SK-N-SH (cell line): ENCODE data around the gene VEGFA. TPM values are rescaled to one million over a fixed set of nuclear protein-coding genes. Genes with fewer than 3 reads are reported as not detected.

ENCODE experiments used
- CTCF ChIA-PET: fragments of 300-600, 350-600 bp; formaldehyde crosslinking; extraction: SDS; loops from one replicate; lab custom pipeline; 2021; lab: Yijun Ruan, JAX
- POLR2A ChIA-PET: fragments of 350-600 bp; sonication (Branson Sonifier 250); formaldehyde crosslinking; extraction: SDS; loops from one replicate; lab custom pipeline; 2020; ENCODE audit warnings: antibody characterized with exemption, inconsistent platforms; lab: Yijun Ruan, JAX
- DNase-seq: peaks from one replicate; pipeline ENCODE4 v3.0.0; 2012
- H2AFZ ChIP-seq: fragments of 200-600 bp; sonication (generic); 2 replicates; pipeline ENCODE4 v1.8.1; 2016; ENCODE audit warnings: antibody characterized with exemption, mild to moderate bottlenecking, low read depth
- H3F3A ChIP-seq: fragments of 200-600 bp; sonication (generic); replicated peaks from 2 replicates; pipeline ENCODE3; 2016; ENCODE audit warnings: antibody characterized with exemption, mild to moderate bottlenecking; ENCODE audit not compliant: insufficient read depth
- H3K27ac ChIP-seq, 2 experiments: fragments of 200-500 bp in 1 of 2; fragments of 200-600 bp in 1 of 2; sonication (Bioruptor generic) in 1 of 2; sonication (generic), shearing (Covaris generic) in 1 of 2; 2 replicates each; pipeline versions ENCODE4 v1.5.1 to v1.6.1; 2014 to 2016; ENCODE audit warnings: low read depth in 2 of 2, inconsistent platforms in 1 of 2, low read length in 1 of 2, mild to moderate bottlenecking in 1 of 2, mixed read lengths in 1 of 2
- H3K27me3 ChIP-seq: fragments of 200-600 bp; sonication (generic), shearing (Covaris generic); 2 replicates; pipeline ENCODE4 v1.6.1; 2016; ENCODE audit warnings: mixed run types; ENCODE audit not compliant: insufficient read depth
- H3K36me3 ChIP-seq, 2 experiments: fragments of 200-500 bp in 1 of 2; fragments of 200-600 bp in 1 of 2; sonication (Bioruptor generic) in 1 of 2; sonication (generic) in 1 of 2; replicated peaks in 1 of 2; 2 replicates each; pipeline versions ENCODE3 to v1.5.1; 2014 to 2016; ENCODE audit warnings: low read length in 1 of 2, mild to moderate bottlenecking in 1 of 2; ENCODE audit not compliant: insufficient read depth in 2 of 2, control insufficient read depth in 1 of 2
- H3K4me1 ChIP-seq, 2 experiments: fragments of 200-500 bp in 1 of 2; fragments of 200-600 bp in 1 of 2; sonication (Bioruptor generic) in 1 of 2; sonication (generic), shearing (Covaris generic) in 1 of 2; 2 replicates each; pipeline versions ENCODE4 v1.5.1 to v1.6.1; 2014 to 2016; ENCODE audit warnings: low read depth in 1 of 2, low read length in 1 of 2, mixed run types in 1 of 2; ENCODE audit not compliant: insufficient read depth in 2 of 2, control insufficient read depth in 1 of 2
- H3K4me2 ChIP-seq: fragments of 200-600 bp; sonication (generic), shearing (Covaris generic); 2 replicates; pipeline ENCODE4 v1.6.1; 2017; ENCODE audit warnings: mixed run types
- H3K4me3 ChIP-seq, 2 experiments: fragments of 200-500 bp in 1 of 2; fragments of 200-600 bp in 1 of 2; sonication (Bioruptor generic) in 1 of 2; sonication (generic), shearing (Covaris generic) in 1 of 2; 2 replicates each; pipeline versions ENCODE4 v1.5.1 to v1.8.1; 2014 to 2016; ENCODE audit warnings: low read depth in 2 of 2, inconsistent platforms in 1 of 2, low read length in 1 of 2, mild to moderate bottlenecking in 1 of 2, mixed read lengths in 1 of 2, moderate library complexity in 1 of 2
- H3K79me2 ChIP-seq: fragments of 200-600 bp; sonication (generic); 2 replicates; pipeline ENCODE4 v1.8.1; 2017; ENCODE audit warnings: mild to moderate bottlenecking; ENCODE audit not compliant: insufficient read depth
- H3K9ac ChIP-seq: fragments of 200-600 bp; sonication (generic); 2 replicates; pipeline ENCODE4 v1.6.1; 2017; ENCODE audit warnings: mixed run types
- H3K9me2 ChIP-seq: fragments of 200-600 bp; sonication (generic); 2 replicates; pipeline ENCODE4 v1.6.1; 2017; ENCODE audit warnings: mixed run types
- H3K9me3 ChIP-seq: fragments of 200-600 bp; sonication (generic); 2 replicates; pipeline ENCODE4 v1.6.1; 2017; ENCODE audit warnings: mixed run types, mild to moderate bottlenecking, moderate library complexity
- H4K20me1 ChIP-seq: fragments of 200-600 bp; sonication (generic); 2 replicates; pipeline ENCODE4 v1.6.1; 2017; ENCODE audit warnings: mild to moderate bottlenecking, mixed run types; ENCODE audit not compliant: insufficient read depth
- FOSL2 ChIP-seq: IDR thresholded peaks from 2 replicates; pipeline ENCODE4 v1.4.0; 2012; ENCODE audit warnings: low read depth, mild to moderate bottlenecking, moderate library complexity, borderline replicate concordance
- MEF2A ChIP-seq: IDR thresholded peaks from 2 replicates; pipeline ENCODE4 v1.4.0; 2012; ENCODE audit warnings: low read depth, borderline replicate concordance
- RFX5 ChIP-seq: IDR thresholded peaks from 2 replicates; pipeline ENCODE4 v1.6.1; 2012; ENCODE audit warnings: mild to moderate bottlenecking, improper control_type of control experiment, low read length
- TAF1 ChIP-seq: IDR thresholded peaks from 2 replicates; pipeline ENCODE4 v1.6.1; 2012; ENCODE audit warnings: low read depth, mild to moderate bottlenecking, low read length, moderate library complexity, borderline replicate concordance
- TCF12 ChIP-seq: IDR thresholded peaks from 2 replicates; pipeline ENCODE4 v1.4.0; 2012
- TEAD4 ChIP-seq: IDR thresholded peaks from 2 replicates; pipeline ENCODE4 v1.4.0; 2012; ENCODE audit warnings: mild to moderate bottlenecking, borderline replicate concordance; ENCODE audit not compliant: insufficient read depth
- WGBS: methylation state at CpG from one replicate; pipeline ENCODE4 v1.1.6; 2017; ENCODE audit warnings: low lambda C conversion rate; 5-methylcytosine and 5-hydroxymethylcytosine counted together
- polyA plus RNA-seq, 3 experiments: library from polyadenylated mRNA; depleted of rRNA; stranded (reverse); fragments of >200 nt; gene quantifications; 2 replicates each; pipeline ENCODE4 v1.2.3, GENCODE V29; 2012
- TF ChIP-seq, protein P1 (sequence below): IDR thresholded peaks from 2 replicates; pipeline ENCODE4 v1.4.0; 2012; ENCODE audit warnings: low read depth
- TF ChIP-seq, protein P2 (sequence below): fragments of 150-350 bp; IDR thresholded peaks from 2 replicates; pipeline ENCODE4 v1.6.1; 2016; ENCODE audit warnings: mild to moderate bottlenecking, low read depth, low read length
- TF ChIP-seq, protein P3 (sequence below): fragments of 200-600 bp; sonication (generic); IDR thresholded peaks from 2 replicates; pipeline ENCODE4 v1.6.1; 2017; ENCODE audit warnings: antibody characterized with exemption, mild to moderate bottlenecking, moderate library complexity
- TF ChIP-seq, protein P4 (sequence below): IDR thresholded peaks from 2 replicates; pipeline ENCODE4; 2012
- TF ChIP-seq, protein P5 (sequence below): IDR thresholded peaks from 2 replicates; pipeline ENCODE4 v1.6.1; 2012; ENCODE audit warnings: mild to moderate bottlenecking, low read depth, low read length, moderate library complexity

Gene VEGFA
- polyA plus RNA-seq, 1 of the 3 experiments (the other 2 are of a cell fraction), result 81.0 TPM

DNA sequence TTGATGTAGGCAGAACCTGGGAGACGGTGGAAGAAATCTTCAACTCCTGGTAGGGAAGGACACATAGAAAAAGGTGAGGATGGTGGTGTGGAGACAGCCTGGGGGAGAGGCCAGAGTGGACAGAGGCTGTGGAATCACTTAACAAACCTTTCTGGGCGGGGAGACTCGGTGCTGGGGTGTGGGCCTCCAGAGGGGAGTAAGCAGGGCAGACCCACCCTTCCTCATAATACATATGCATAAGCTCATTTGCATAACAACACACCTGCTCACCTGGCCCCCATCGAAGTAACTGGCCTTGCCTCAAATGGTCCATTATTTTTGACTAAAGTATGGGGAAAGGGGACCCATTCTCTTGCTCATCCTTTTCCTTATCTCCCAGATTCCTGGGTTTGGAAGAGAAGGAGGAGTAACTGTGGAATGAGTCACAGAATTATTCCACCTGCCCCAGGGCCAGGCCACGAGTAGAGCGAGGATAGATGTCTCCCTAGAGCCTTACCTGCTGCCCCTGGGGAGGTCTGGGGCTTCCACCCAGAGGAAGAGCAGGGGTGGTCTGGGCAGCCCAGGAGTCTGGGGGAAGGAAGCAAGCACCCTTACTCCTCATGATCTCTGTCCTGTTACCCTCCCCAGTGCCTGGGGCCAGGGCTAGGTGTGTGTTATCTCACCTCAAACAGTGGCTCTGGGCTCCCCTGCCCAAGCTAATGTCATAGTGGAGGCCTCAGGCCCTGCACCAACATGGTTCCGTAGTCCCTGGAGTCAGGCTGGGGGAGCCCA, 10.7 kb upstream of the VEGFA start:
- Histone ChIP-seq H3K4me3 (no peak overlapping the region), H2AFZ (no peak overlapping the region)
- POLR2A ChIA-PET, result interaction anchor here (0.7 to 0.9 kb wide), 2 partner anchors 10 to 19 kb away, joined by 3 read pairs; no protein-coding TSS in a partner anchor
- TF ChIP-seq TAF1 (no peak), RFX5 (no peak), MEF2A (no peak), TCF12 (no peak), FOSL2 (no peak), TEAD4 (no peak)
- TF ChIP-seq, protein P1, sequence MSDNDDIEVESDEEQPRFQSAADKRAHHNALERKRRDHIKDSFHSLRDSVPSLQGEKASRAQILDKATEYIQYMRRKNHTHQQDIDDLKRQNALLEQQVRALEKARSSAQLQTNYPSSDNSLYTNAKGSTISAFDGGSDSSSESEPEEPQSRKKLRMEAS, result no peak
- TF ChIP-seq, protein P2, sequence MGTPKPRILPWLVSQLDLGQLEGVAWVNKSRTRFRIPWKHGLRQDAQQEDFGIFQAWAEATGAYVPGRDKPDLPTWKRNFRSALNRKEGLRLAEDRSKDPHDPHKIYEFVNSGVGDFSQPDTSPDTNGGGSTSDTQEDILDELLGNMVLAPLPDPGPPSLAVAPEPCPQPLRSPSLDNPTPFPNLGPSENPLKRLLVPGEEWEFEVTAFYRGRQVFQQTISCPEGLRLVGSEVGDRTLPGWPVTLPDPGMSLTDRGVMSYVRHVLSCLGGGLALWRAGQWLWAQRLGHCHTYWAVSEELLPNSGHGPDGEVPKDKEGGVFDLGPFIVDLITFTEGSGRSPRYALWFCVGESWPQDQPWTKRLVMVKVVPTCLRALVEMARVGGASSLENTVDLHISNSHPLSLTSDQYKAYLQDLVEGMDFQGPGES, result no peak
- TF ChIP-seq, protein P3, sequence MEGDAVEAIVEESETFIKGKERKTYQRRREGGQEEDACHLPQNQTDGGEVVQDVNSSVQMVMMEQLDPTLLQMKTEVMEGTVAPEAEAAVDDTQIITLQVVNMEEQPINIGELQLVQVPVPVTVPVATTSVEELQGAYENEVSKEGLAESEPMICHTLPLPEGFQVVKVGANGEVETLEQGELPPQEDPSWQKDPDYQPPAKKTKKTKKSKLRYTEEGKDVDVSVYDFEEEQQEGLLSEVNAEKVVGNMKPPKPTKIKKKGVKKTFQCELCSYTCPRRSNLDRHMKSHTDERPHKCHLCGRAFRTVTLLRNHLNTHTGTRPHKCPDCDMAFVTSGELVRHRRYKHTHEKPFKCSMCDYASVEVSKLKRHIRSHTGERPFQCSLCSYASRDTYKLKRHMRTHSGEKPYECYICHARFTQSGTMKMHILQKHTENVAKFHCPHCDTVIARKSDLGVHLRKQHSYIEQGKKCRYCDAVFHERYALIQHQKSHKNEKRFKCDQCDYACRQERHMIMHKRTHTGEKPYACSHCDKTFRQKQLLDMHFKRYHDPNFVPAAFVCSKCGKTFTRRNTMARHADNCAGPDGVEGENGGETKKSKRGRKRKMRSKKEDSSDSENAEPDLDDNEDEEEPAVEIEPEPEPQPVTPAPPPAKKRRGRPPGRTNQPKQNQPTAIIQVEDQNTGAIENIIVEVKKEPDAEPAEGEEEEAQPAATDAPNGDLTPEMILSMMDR, result no peak
- TF ChIP-seq, protein P4, sequence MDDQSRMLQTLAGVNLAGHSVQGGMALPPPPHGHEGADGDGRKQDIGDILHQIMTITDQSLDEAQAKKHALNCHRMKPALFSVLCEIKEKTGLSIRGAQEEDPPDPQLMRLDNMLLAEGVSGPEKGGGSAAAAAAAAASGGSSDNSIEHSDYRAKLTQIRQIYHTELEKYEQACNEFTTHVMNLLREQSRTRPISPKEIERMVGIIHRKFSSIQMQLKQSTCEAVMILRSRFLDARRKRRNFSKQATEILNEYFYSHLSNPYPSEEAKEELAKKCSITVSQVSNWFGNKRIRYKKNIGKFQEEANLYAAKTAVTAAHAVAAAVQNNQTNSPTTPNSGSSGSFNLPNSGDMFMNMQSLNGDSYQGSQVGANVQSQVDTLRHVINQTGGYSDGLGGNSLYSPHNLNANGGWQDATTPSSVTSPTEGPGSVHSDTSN, result no peak
- TF ChIP-seq, protein P5, sequence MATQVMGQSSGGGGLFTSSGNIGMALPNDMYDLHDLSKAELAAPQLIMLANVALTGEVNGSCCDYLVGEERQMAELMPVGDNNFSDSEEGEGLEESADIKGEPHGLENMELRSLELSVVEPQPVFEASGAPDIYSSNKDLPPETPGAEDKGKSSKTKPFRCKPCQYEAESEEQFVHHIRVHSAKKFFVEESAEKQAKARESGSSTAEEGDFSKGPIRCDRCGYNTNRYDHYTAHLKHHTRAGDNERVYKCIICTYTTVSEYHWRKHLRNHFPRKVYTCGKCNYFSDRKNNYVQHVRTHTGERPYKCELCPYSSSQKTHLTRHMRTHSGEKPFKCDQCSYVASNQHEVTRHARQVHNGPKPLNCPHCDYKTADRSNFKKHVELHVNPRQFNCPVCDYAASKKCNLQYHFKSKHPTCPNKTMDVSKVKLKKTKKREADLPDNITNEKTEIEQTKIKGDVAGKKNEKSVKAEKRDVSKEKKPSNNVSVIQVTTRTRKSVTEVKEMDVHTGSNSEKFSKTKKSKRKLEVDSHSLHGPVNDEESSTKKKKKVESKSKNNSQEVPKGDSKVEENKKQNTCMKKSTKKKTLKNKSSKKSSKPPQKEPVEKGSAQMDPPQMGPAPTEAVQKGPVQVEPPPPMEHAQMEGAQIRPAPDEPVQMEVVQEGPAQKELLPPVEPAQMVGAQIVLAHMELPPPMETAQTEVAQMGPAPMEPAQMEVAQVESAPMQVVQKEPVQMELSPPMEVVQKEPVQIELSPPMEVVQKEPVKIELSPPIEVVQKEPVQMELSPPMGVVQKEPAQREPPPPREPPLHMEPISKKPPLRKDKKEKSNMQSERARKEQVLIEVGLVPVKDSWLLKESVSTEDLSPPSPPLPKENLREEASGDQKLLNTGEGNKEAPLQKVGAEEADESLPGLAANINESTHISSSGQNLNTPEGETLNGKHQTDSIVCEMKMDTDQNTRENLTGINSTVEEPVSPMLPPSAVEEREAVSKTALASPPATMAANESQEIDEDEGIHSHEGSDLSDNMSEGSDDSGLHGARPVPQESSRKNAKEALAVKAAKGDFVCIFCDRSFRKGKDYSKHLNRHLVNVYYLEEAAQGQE, result no peak
- TF ChIP-seq, all 33 proteins: peak for 0
- Histone ChIP-seq H3K9me3 (no peaks in the 10 kb centered on the region), H3K4me2 (no peak overlapping the region), H4K20me1 (no peaks in the 10 kb centered on the region), H3K9ac (no peak overlapping the region), H3K9me2 (no peaks in the 10 kb centered on the region), H3K4me1 (peaks cover 0 to 12% of the 10 kb centered on the region in 2 experiments; a peak in 1 of 4 replicates), H3K27me3 (peaks cover 11% of the 10 kb centered on the region; the same call in 1 of the 2 replicates), H3K27ac (no peak overlapping the region), H3K79me2 (no peaks in the 10 kb centered on the region), H3F3A (no peaks in the 10 kb centered on the region), H3K36me3 (no peaks in the 10 kb centered on the region)
- 63% methylated on average over 7 of the region's 7 CpGs for WGBS
- CTCF ChIA-PET, result interaction anchor here (0.6 to 5.4 kb wide), 11 partner anchors 11 to 323 kb away, joined by 3 to 30 read pairs (median 4); partner anchors contain the start of gene VEGFA
- no peak for DNase-seq
